ENCODE results near the gene GSG1L. TPM values are rescaled to one million over a fixed set of nuclear protein-coding genes. Genes with fewer than 3 reads are reported as not detected.

Gene GSG1L
- total RNA-seq, 1 donor from 2014 or later: not detected

DNA sequence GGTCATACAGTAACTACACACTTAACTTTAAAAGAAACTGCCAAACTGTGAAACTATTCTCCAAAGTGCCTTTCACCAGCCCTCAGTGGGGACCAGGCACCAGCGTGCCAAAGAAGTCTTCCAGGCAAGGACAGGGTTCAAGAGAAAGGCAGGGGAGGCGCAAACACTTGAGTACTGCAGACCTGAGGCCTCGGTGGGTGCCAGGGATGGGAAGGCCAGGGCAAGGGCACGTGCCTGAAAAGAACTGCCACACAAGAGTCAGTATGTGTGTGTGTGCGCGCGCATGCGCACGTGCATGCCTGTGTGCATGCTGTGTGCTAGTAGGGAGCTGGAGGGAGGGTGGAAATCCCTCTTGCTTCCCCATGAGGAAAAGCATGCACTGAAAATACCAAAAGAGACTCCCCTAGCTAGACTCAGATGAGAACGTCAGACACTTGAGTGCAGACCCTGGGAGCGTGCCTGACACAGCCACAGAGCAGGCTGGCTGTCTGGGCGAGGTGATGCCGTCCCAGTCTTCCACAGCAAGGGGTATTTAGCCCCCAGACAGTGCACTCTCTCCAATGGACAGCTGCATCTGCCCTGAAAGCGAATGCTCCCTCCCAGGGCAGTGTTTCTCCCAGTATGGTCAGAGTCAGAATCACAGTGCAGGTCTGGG, 40.1 kb upstream of the GSG1L start:
- no peaks in the 10 kb centered on the region for H3K27me3 ChIP-seq (ENCODE audit: control insufficient read depth, insufficient read depth, low read length)
- DNase-seq (ENCODE audit: low read depth): no peak
- H3K36me3 ChIP-seq (ENCODE audit: control insufficient read depth, insufficient read depth, low read length): peaks cover 4% of the 10 kb centered on the region
- no peak for TF ChIP-seq CTCF (IDR thresholded peaks at IDR 0.05; ENCODE audit: insufficient read depth, low read length, poor library complexity, severe bottlenecking)
- no peak overlapping the region for H3K4me3 ChIP-seq (ENCODE audit: low read depth, low read length)

- no peak overlapping the region for H3K4me3 ChIP-seq (ENCODE audit: low read depth, low read length)
- TF ChIP-seq CTCF (IDR thresholded peaks at IDR 0.05; ENCODE audit: insufficient read depth, low read length, poor library complexity, severe bottlenecking): no peak
- H3K27me3 ChIP-seq (ENCODE audit: control insufficient read depth, insufficient read depth, low read length): no peaks in the 10 kb centered on the region
- H3K36me3 ChIP-seq (ENCODE audit: control insufficient read depth, insufficient read depth, low read length): peaks cover 4% of the 10 kb centered on the region
- DNase-seq (ENCODE audit: low read depth): no peak
Measured at GRCh38 chr16:28101533-28101890, 38.0 kb upstream of the GSG1L start.

DNA sequence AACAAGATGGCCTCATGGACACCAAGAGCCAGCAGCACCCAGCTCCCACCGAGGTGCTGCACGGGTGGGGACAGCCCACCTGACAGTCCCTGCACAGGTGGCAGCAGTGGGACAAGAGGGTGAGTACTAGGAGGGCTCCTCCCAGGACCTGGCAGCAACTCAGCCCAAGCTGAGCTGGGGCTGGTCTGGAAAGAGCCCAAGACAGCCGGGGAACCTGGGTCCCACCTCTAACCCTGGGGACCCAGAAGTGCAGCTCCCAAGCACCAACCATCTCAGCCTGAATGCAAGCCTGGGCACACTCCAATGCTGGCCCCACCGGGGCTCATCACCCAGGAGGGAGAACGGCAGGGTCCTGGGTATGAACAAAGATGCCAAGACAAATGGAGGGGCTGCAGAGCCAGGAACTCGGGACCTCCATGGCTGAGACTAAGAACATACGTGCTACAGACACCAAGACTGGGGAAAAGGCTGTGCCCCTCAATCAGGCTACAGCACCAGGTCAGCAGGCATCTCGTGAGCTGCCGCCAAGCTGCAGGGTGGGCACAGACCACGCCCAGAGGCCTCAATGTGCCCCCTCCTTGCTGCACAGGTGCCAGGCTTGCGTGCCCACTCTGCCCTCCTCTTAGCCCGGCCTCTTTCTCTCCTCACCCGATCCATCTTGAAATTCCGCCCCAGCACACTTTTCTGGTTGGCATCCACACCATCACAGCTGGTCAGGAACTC, 37.5 kb upstream of the GSG1L start:
- TF ChIP-seq CTCF (IDR thresholded peaks at IDR 0.05; ENCODE audit: insufficient read depth, low read length, poor library complexity, severe bottlenecking): no peak
- DNase-seq (ENCODE audit: low read depth): no peak
- Histone ChIP-seq H3K36me3 (ENCODE audit: control insufficient read depth, insufficient read depth, low read length) (peaks cover 4% of the 10 kb centered on the region), H3K27me3 (ENCODE audit: control insufficient read depth, insufficient read depth, low read length) (no peaks in the 10 kb centered on the region), H3K4me3 (ENCODE audit: low read depth, low read length) (no peak overlapping the region)

DNA sequence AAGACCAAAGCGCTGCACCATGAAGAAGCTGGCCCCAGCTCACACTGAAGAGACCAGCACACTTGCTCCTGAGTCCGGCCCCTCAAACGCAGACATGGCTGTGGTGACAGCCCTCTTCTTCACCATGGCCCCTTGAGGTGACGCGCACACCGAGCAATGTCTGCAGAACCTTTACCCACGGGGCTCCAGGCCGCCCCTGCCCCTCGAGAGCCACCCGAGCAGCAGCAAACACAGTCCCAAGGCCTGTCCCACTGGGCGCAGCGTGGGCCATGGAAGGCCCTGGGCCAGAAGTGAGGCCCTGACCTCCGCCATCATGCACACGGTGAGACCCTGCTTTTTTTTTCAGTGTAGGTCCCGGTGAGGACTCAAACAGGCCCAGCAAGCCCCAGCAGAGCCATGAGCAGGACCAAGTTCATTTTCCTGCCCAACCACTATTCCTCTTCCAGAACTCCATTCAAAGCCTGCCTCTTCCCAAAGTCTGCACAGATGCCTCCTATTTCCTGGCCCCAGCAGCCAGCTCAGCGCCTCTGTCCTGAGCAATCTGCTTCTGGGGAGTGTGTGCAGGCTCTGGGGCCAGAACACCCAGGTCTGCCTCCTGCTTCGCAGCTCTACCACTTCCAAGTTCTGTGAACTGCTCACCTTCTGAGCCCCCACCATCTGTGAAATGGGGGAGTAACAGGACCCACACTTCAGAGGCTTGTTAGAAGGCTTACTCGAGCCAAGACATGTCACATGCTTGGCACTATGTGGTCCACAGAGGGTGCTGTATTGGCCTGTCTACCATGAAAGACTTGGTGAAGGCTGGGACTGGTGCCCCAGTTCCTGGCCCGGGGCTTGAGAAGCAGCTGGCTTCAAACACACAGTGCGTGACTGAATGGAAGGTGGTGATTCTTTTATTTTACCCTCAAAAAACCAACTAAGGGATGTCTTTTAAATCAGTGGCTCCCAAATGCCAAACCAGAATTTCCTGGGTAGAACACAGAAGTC, 35.7 kb upstream of the GSG1L start:
- no peak overlapping the region for H3K4me3 ChIP-seq (ENCODE audit: low read depth, low read length)
- H3K27me3 ChIP-seq (ENCODE audit: control insufficient read depth, insufficient read depth, low read length): no peaks in the 10 kb centered on the region
- no peak for TF ChIP-seq CTCF (IDR thresholded peaks at IDR 0.05; ENCODE audit: insufficient read depth, low read length, poor library complexity, severe bottlenecking)
- H3K36me3 ChIP-seq (ENCODE audit: control insufficient read depth, insufficient read depth, low read length): peaks cover 4% of the 10 kb centered on the region
- DNase-seq (ENCODE audit: low read depth): no peak

GRCh38 chr16:28098171-28098958, 34.9 kb upstream of the GSG1L start:
- TF ChIP-seq CTCF (IDR thresholded peaks at IDR 0.05; ENCODE audit: insufficient read depth, low read length, poor library complexity, severe bottlenecking): no peak
- Histone ChIP-seq H3K27me3 (ENCODE audit: control insufficient read depth, insufficient read depth, low read length) (no peaks in the 10 kb centered on the region), H3K4me3 (ENCODE audit: low read depth, low read length) (no peak overlapping the region), H3K36me3 (ENCODE audit: control insufficient read depth, insufficient read depth, low read length) (peaks cover 3% of the 10 kb centered on the region)
- no peak for DNase-seq (ENCODE audit: low read depth)

Data from kidney epithelial cell (primary cell).